Measurements from ENCODE around the gene FBXO30.
A peak's percentile ranks its signal among the peaks of the same experiment; 100 is the strongest.

The FBXO30 gene

GRCh38 chr6:145814501-145815308 lies at the start of gene FBXO30:
Gene FBXO30 (minus strand): TSS chr6:145814795. CDS start chr6:145806405, 8,390 bp downstream.
- DNase-seq, result peak; percentile 90

- peak; percentile 32 for DNase-seq
Measured at GRCh38 chr6:145863988-145864616, 49.5 kb upstream of the FBXO30 start.

- DNase-seq, result peak; percentile 29
Measured at GRCh38 chr6:145863366-145863765, 48.8 kb upstream of the FBXO30 start.

GRCh38 chr6:145860562-145860961 lies 46.0 kb upstream of the FBXO30 start:
- no peak for DNase-seq

- no peak for DNase-seq
Measured at GRCh38 chr6:145850671-145851070, 36.1 kb upstream of the FBXO30 start.

GRCh38 chr6:145848541-145848940 lies 33.9 kb upstream of the FBXO30 start:
- no peak for DNase-seq

- DNase-seq, result no peak
Measured at GRCh38 chr6:145845557-145845956, 31.0 kb upstream of the FBXO30 start.

- DNase-seq, result no peak
Measured at GRCh38 chr6:145844933-145845540, 30.4 kb upstream of the FBXO30 start.

GRCh38 chr6:145842693-145843546 lies 28.3 kb upstream of the FBXO30 start:
- no peak for DNase-seq

- no peak for DNase-seq
Measured at GRCh38 chr6:145841668-145842067, 27.1 kb upstream of the FBXO30 start.

- DNase-seq, result no peak
Measured at GRCh38 chr6:145839653-145840052, 25.1 kb upstream of the FBXO30 start.

- no peak for DNase-seq
Measured at GRCh38 chr6:145838305-145838704, 23.7 kb upstream of the FBXO30 start.

GRCh38 chr6:145836772-145837171 lies 22.2 kb upstream of the FBXO30 start:
- DNase-seq, result no peak

GRCh38 chr6:145836170-145836569 lies 21.6 kb upstream of the FBXO30 start:
- no peak for DNase-seq

- DNase-seq, result no peak
Measured at GRCh38 chr6:145830612-145831011, 16.0 kb upstream of the FBXO30 start.

- DNase-seq, result no peak
Measured at GRCh38 chr6:145829950-145830349, 15.4 kb upstream of the FBXO30 start.

- no peak for DNase-seq
Measured at GRCh38 chr6:145829102-145829501, 14.5 kb upstream of the FBXO30 start.

- no peak for DNase-seq
Measured at GRCh38 chr6:145824344-145824743, 9.7 kb upstream of the FBXO30 start.

- no peak for DNase-seq
Measured at GRCh38 chr6:145823328-145823944, 8.8 kb upstream of the FBXO30 start.

GRCh38 chr6:145822456-145822855 lies 7.9 kb upstream of the FBXO30 start:
- DNase-seq, result no peak

GRCh38 chr6:145819994-145820393 lies 5.4 kb upstream of the FBXO30 start:
- DNase-seq, result no peak

GRCh38 chr6:145818796-145819195 lies 4.2 kb upstream of the FBXO30 start:
- no peak for DNase-seq

GRCh38 chr6:145816392-145816791 lies 1.8 kb upstream of the FBXO30 start:
- DNase-seq, result no peak

Data from hematopoietic multipotent progenitor cell treated with erythropoietin and hydrocortisone succinate and interleukin-3 and kit ligand, for 6 days (in vitro differentiated cells).